GM12865 (cell line): ENCODE measurements around the gene KAT14.
A peak's percentile ranks its signal among the peaks of the same experiment; 100 is the strongest.

Experiments used
- DNase-seq: peaks from one replicate; pipeline ENCODE4 v3.0.0; 2010; ENCODE audit warnings: low read depth
- H3K4me3 ChIP-seq: 2 replicates; pipeline ENCODE4 v1.5.1; 2011; ENCODE audit warnings: mild to moderate bottlenecking, low read depth, low read length, control low read depth
- CTCF ChIP-seq: IDR thresholded peaks from 2 replicates; pipeline ENCODE4 v1.5.1; 2011; ENCODE audit warnings: low read length, control low read depth, low read depth, inconsistent platforms; ENCODE audit not compliant: insufficient read depth; ENCODE audit errors: missing control alignments

KAT14 gene

GRCh38 chr20:18133962-18134361 is 3.7 kb upstream of the KAT14 start:
- no peak overlapping the region for H3K4me3 ChIP-seq
- no peak for DNase-seq
- no peak for TF ChIP-seq CTCF

DNA sequence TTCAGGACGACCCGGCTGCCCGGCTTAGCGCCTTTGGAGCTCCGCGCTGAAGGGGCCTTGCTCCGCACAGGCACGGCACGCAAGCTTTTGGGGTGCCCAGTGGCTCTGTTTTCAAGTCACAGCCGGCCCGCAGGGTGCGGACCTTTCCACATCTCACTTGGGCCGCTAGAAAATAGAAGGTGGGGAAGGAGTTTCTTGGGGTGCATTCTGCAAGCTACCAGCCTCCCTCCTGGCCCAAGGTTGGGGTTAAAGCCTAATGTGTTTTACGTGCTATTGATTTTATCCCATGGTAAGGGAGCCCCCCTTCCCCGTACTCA is 561 bp downstream of the KAT14 start:
- DNase-seq = no peak
- TF ChIP-seq CTCF = no peak
- H3K4me3 ChIP-seq = peak overlapping the region; percentile 85

- TF ChIP-seq CTCF = no peak
- no peak for DNase-seq
- H3K4me3 ChIP-seq = peak overlapping the region; percentile 85
Measured at GRCh38 chr20:18138639-18139583, 1.2 kb downstream of the KAT14 start.

- DNase-seq = no peak
- H3K4me3 ChIP-seq = no peak overlapping the region
- no peak for TF ChIP-seq CTCF
Measured at GRCh38 chr20:18139832-18140231, 2.2 kb downstream of the KAT14 start.

- no peak for TF ChIP-seq CTCF
- no peak overlapping the region for H3K4me3 ChIP-seq
- no peak for DNase-seq
Measured at GRCh38 chr20:18144541-18145099, 7.0 kb downstream of the KAT14 start.

DNA sequence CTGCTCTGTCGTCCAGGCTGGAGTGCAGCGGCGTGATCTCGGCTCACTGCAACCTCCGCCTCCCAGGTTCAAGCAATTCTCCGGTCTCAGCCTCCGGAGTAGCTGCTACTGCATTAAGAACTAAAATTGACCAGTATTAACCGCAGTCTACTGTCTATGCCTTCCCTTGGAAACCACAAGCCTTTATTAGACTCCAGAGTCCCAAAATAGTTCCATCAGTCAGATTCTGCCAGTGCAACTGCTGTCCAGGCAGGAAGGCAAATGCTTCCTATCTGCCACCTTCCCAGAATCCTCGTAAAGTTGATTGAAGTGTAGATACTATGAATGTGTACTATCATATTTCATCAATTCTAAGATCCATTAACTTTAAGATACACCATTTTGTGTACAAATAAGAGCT is 16.7 kb downstream of the KAT14 start:
- no peak for DNase-seq
- TF ChIP-seq CTCF = no peak
- no peak overlapping the region for H3K4me3 ChIP-seq
